HepG2 (cell line): ENCODE data around the gene USP27X. TPM values are rescaled to one million over a fixed set of nuclear protein-coding genes. Genes with fewer than 3 reads are reported as not detected.
A peak's percentile ranks its signal among the peaks of the same experiment; 100 is the strongest.

Experiments
- CCDC6 ChIP-seq: sonication (generic); formaldehyde crosslinking; IDR thresholded peaks from 2 replicates; pipeline ENCODE4 v1.8.1; 2022; ENCODE audit warnings: mild to moderate bottlenecking, missing genetic modification reagents, moderate library complexity
- HNRNPUL1 ChIP-seq: fragments of 200-400 bp; formaldehyde crosslinking; IDR thresholded peaks from 2 replicates; pipeline ENCODE4 v1.6.1; 2017; ENCODE audit warnings: low read depth, mild to moderate bottlenecking, low read length, moderate library complexity
- SNAPC5 ChIP-seq: sonication (generic); formaldehyde crosslinking; IDR thresholded peaks from 2 replicates; pipeline ENCODE4 v1.8.1; 2023; ENCODE audit warnings: mild to moderate bottlenecking, missing genetic modification reagents, borderline replicate concordance
- SP4 ChIP-seq: sonication (generic); formaldehyde crosslinking; IDR thresholded peaks from 2 replicates; pipeline ENCODE4 v1.8.1; 2023; ENCODE audit warnings: mild to moderate bottlenecking, missing genetic modification reagents
- TFE3 ChIP-seq: IDR thresholded peaks from 2 replicates; pipeline ENCODE4 v1.6.1; 2016
- TMF1 ChIP-seq: sonication (generic); formaldehyde crosslinking; IDR thresholded peaks from 2 replicates; pipeline ENCODE4 v1.8.1; 2022; ENCODE audit warnings: low read depth, missing genetic modification reagents
- TOE1 ChIP-seq: sonication (generic); formaldehyde crosslinking; IDR thresholded peaks from 2 replicates; pipeline ENCODE4 v1.4.0; 2020; ENCODE audit warnings: mild to moderate bottlenecking, missing genetic modification reagents
- ZNF512 ChIP-seq: sonication (generic); formaldehyde crosslinking; IDR thresholded peaks from 2 replicates; pipeline ENCODE4 v1.4.0; 2020; ENCODE audit warnings: mild to moderate bottlenecking, missing genetic modification reagents
- ZNF512B ChIP-seq: sonication (generic); formaldehyde crosslinking; IDR thresholded peaks from 2 replicates; pipeline ENCODE4 v1.5.1; 2020; ENCODE audit warnings: missing genetic modification reagents, mild to moderate bottlenecking, borderline replicate concordance
- ZNF891 ChIP-seq: sonication (generic); formaldehyde crosslinking; IDR thresholded peaks from 2 replicates; pipeline ENCODE4 v1.5.0; 2020; ENCODE audit warnings: mild to moderate bottlenecking, missing genetic modification reagents
- polyA plus RNA-seq, 8 experiments: library from polyadenylated mRNA; depleted of rRNA in 3 of 8; stranded (reverse) in 7 of 8; unstranded in 1 of 8; fragments of >200 nt; fragmentation: Illumina TruSeq in 4 of 8; extraction: Trizol in 4 of 8; gene quantifications; 2 replicates each; pipeline versions ENCODE4 v1.2.1 to v1.2.3, GENCODE V29; 2011 to 2016; ENCODE audit warnings: low read depth in 4 of 8, missing spikeins in 1 of 8, mixed read lengths in 1 of 8; ENCODE audit not compliant: insufficient read depth in 1 of 8
- total RNA-seq, 5 experiments: library from RNA; depleted of rRNA; stranded (reverse); fragments of >200 nt; fragmentation: Illumina TruSeq; extraction: Trizol; gene quantifications; 2 replicates each; pipeline ENCODE4 v1.2.3, GENCODE V29; 2016; ENCODE audit warnings: low read depth in 1 of 5
- TF ChIP-seq, protein P1 (sequence below): sonication (generic); formaldehyde crosslinking; IDR thresholded peaks from 2 replicates; pipeline ENCODE4 v1.5.0; 2020; ENCODE audit warnings: mild to moderate bottlenecking, missing genetic modification reagents, borderline replicate concordance
- TF ChIP-seq, protein P2 (sequence below): sonication (generic); formaldehyde crosslinking; IDR thresholded peaks from 2 replicates; pipeline ENCODE4 v1.5.0; 2020; ENCODE audit warnings: mild to moderate bottlenecking, missing genetic modification reagents

USP27X gene
- total and polyA plus RNA-seq, 2 of the 13 experiments (the other 11 are each of a cell fraction or from before 2014, with no cell fraction given) = 7.2 to 9.7 TPM

DNA sequence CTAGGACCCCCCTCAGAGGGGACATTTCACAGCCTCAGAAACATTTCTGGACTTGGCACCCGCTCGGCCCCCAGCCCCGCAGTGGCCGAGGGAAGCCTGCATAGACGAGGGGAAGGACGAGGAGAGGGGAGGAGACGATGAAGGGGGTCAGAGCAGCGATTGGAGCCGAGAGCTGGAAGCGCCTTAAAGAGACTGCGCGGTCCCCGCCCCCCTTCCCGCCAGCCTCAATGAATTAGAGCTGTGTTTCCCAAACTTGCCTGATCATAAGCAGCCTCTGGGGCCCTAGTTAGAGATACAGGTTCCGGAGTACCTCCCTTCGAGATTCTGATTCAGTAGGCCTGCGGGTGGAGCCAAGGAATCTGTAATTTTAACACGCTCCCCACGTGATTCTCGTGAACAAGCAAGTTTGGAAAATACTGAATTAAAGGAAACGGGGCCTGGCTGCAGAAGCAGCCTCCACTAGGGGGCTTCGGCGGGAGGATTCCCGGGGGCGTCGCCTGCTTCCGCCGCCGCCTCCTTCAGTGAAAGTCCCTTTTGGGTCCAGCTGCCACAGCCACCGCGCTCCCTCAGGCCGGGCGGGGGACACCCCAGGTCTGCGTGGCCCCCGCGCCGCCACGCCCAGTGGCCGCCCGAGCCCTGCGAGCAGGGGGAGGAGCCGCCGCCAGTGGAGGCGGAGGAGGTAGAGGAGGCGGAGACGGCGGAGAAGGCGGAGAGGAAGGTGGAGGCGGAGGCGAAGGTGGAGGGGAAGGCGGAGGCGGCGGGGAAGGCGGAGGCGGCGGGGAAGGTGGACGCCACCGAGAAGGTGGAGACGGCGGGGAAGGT lies at the start of gene USP27X (continued):
- no peak for TF ChIP-seq TFE3 (CRISPR knock-in tag)
- peak; percentile 76; the same call in 1 of the 2 replicates for TF ChIP-seq CCDC6 (CRISPR knock-in tag)
- TF ChIP-seq SNAPC5 (CRISPR knock-in tag) = no peak
- peak; percentile 49; the same call in 1 of the 2 replicates for TF ChIP-seq SP4 (CRISPR knock-in tag)
- no peak for TF ChIP-seq ZNF512B (CRISPR knock-in tag)
- TF ChIP-seq TMF1 = no peak
- TF ChIP-seq HNRNPUL1 = no peak
- TF ChIP-seq, protein P1, sequence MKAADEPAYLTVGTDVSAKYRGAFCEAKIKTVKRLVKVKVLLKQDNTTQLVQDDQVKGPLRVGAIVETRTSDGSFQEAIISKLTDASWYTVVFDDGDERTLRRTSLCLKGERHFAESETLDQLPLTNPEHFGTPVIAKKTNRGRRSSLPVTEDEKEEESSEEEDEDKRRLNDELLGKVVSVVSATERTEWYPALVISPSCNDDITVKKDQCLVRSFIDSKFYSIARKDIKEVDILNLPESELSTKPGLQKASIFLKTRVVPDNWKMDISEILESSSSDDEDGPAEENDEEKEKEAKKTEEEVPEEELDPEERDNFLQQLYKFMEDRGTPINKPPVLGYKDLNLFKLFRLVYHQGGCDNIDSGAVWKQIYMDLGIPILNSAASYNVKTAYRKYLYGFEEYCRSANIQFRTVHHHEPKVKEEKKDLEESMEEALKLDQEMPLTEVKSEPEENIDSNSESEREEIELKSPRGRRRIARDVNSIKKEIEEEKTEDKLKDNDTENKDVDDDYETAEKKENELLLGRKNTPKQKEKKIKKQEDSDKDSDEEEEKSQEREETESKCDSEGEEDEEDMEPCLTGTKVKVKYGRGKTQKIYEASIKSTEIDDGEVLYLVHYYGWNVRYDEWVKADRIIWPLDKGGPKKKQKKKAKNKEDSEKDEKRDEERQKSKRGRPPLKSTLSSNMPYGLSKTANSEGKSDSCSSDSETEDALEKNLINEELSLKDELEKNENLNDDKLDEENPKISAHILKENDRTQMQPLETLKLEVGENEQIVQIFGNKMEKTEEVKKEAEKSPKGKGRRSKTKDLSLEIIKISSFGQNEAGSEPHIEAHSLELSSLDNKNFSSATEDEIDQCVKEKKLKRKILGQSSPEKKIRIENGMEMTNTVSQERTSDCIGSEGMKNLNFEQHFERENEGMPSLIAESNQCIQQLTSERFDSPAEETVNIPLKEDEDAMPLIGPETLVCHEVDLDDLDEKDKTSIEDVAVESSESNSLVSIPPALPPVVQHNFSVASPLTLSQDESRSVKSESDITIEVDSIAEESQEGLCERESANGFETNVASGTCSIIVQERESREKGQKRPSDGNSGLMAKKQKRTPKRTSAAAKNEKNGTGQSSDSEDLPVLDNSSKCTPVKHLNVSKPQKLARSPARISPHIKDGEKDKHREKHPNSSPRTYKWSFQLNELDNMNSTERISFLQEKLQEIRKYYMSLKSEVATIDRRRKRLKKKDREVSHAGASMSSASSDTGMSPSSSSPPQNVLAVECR (CRISPR knock-in tag) = peak; percentile 57; the same call in 1 of the 2 replicates
- TF ChIP-seq, protein P2, sequence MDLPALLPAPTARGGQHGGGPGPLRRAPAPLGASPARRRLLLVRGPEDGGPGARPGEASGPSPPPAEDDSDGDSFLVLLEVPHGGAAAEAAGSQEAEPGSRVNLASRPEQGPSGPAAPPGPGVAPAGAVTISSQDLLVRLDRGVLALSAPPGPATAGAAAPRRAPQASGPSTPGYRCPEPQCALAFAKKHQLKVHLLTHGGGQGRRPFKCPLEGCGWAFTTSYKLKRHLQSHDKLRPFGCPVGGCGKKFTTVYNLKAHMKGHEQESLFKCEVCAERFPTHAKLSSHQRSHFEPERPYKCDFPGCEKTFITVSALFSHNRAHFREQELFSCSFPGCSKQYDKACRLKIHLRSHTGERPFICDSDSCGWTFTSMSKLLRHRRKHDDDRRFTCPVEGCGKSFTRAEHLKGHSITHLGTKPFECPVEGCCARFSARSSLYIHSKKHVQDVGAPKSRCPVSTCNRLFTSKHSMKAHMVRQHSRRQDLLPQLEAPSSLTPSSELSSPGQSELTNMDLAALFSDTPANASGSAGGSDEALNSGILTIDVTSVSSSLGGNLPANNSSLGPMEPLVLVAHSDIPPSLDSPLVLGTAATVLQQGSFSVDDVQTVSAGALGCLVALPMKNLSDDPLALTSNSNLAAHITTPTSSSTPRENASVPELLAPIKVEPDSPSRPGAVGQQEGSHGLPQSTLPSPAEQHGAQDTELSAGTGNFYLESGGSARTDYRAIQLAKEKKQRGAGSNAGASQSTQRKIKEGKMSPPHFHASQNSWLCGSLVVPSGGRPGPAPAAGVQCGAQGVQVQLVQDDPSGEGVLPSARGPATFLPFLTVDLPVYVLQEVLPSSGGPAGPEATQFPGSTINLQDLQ = no peak
- no peak for TF ChIP-seq ZNF512 (CRISPR knock-in tag)
- no peak for TF ChIP-seq ZNF891 (CRISPR knock-in tag)
- no peak for TF ChIP-seq TOE1 (CRISPR knock-in tag)
